HEK293T (cell line): ENCODE measurements around the gene PTRH1.

Source experiments
- ARNT ChIP-seq: fragments of 450-650 bp; IDR thresholded peaks from 2 replicates; pipeline ENCODE4 v1.6.1; 2017; ENCODE audit warnings: mild to moderate bottlenecking
- SP1 ChIP-seq: fragments of 450-650 bp; IDR thresholded peaks from 2 replicates; pipeline ENCODE4 v1.6.1; 2017

DNA sequence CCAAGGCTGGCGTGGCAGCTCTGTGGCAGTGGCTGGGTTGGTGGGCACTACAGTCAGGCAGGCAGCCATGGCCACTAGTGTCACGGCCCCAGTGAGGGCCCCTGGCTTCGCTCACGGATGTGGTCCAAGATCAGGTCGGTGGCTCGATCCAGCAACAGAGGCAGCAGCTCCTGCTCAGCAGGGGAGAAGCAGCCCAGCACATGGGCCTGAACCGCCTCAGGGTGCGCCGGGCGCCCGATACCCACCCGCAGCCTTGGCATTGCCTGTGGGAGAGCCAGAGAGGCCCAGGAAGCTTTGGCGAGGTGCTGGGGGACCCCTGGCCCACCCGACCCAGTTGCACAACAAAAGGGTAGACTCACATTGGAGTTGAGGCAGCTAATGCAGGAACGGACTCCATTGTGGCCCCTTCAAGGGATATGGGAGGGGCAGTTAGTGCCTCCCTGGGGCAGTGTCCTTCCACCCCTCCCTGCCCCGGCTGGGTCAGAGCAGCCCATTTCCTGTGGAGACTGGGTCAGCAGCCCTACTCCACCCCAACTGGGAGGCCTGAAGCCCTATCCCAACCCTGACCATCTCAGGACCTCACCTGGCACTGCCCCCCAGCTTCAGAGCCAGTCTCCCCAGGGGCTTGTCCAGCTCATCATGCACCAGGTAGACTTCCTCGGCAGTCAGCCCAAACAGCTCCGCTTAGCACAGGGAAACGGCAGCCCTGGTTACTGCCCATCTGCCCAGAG, 1.3 kb downstream of the PTRH1 start:
- TF ChIP-seq SP1 (no peak), ARNT (no peak)
